Measurements from ENCODE around the gene TSC22D2.

- TF ChIP-seq EZH2 (IDR thresholded peaks at IDR 0.05) (no peak), POLR2AphosphoS5 (IDR thresholded peaks at IDR 0.05; ENCODE audit: borderline replicate concordance, low read depth, low read length) (no peak), FOXP2 (optimal IDR thresholded peaks at IDR 0.05; ENCODE audit: control extremely low read depth, extremely low read length, insufficient read depth) (no peak)
These were observed 43.4 kb downstream of the TSC22D2 start for GRCh38 chr3:150451329-150452048.
